ENCODE measurements around the gene FEN1. TPM values are rescaled to one million over a fixed set of nuclear protein-coding genes. Genes with fewer than 3 reads are reported as not detected.

Gene FEN1
- total RNA-seq, 1 experiment from 2014 or later: 150 TPM

DNA sequence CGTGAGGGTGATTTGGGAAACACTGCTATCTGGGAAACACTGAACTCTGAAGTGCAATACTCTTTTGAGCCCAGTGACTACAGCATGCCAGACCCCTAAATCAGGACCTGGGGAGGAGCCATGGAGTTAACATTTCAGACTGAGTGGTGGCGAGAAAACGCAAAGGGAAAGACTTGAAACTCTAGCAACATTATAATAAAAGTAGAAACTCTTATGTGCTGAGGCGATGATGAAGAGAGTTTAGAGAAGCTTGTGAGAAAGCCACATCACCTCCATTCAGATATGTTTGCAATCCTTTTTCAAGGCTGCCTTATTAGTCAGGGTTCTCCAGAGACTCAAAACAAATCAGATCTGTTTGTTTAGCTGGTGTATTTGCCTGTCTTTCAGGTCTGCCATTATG, 1.9 kb downstream of the FEN1 start:
- no peak for DNase-seq (ENCODE audit: low read depth)

DNA sequence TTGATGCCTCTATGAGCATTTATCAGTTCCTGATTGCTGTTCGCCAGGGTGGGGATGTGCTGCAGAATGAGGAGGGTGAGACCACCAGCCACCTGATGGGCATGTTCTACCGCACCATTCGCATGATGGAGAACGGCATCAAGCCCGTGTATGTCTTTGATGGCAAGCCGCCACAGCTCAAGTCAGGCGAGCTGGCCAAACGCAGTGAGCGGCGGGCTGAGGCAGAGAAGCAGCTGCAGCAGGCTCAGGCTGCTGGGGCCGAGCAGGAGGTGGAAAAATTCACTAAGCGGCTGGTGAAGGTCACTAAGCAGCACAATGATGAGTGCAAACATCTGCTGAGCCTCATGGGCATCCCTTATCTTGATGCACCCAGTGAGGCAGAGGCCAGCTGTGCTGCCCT, 2.7 kb downstream of the FEN1 start:
- no peak for DNase-seq (ENCODE audit: low read depth)

DNA sequence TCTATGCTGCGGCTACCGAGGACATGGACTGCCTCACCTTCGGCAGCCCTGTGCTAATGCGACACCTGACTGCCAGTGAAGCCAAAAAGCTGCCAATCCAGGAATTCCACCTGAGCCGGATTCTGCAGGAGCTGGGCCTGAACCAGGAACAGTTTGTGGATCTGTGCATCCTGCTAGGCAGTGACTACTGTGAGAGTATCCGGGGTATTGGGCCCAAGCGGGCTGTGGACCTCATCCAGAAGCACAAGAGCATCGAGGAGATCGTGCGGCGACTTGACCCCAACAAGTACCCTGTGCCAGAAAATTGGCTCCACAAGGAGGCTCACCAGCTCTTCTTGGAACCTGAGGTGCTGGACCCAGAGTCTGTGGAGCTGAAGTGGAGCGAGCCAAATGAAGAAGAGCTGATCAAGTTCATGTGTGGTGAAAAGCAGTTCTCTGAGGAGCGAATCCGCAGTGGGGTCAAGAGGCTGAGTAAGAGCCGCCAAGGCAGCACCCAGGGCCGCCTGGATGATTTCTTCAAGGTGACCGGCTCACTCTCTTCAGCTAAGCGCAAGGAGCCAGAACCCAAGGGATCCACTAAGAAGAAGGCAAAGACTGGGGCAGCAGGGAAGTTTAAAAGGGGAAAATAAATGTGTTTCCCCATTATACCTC, 3.3 kb downstream of the FEN1 start:
- no peak for DNase-seq (ENCODE audit: low read depth)

- DNase-seq (ENCODE audit: low read depth): peak; percentile 81
Observed at GRCh38 chr11:61797263-61797944, 4.7 kb downstream of the FEN1 start.

GRCh38 chr11:61799665-61800284, 7.1 kb downstream of the FEN1 start:
- DNase-seq (ENCODE audit: low read depth): no peak

GRCh38 chr11:61800331-61801281, 7.9 kb downstream of the FEN1 start:
- no peak for DNase-seq (ENCODE audit: low read depth)

- DNase-seq (ENCODE audit: low read depth): no peak
Observed at GRCh38 chr11:61802605-61803004, 9.9 kb downstream of the FEN1 start.

GRCh38 chr11:61803889-61804647, 11.4 kb downstream of the FEN1 start:
- DNase-seq (ENCODE audit: low read depth): no peak

- DNase-seq (ENCODE audit: low read depth): no peak
Observed at GRCh38 chr11:61805146-61805545, 12.4 kb downstream of the FEN1 start.

DNA sequence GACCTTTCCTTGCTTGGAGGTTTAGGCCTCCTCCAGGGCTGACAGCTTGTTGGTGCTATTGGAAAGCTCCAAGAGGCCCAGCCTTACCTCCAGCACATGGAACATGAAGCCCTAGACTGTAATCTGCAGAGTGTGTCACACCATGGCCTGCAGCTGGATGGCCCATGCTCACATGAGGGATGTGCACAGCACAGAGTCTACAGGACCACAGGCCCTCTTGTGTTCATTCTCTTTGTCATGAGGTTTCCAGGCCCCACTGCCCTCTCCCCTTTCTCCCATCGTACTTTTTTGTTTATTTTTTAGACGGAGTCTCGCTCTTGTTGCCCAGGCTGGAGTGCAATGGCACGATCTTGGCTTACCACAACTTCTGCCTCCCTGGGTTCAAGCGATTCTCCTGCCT, 14.1 kb downstream of the FEN1 start:
- no peak for DNase-seq (ENCODE audit: low read depth)

DNA sequence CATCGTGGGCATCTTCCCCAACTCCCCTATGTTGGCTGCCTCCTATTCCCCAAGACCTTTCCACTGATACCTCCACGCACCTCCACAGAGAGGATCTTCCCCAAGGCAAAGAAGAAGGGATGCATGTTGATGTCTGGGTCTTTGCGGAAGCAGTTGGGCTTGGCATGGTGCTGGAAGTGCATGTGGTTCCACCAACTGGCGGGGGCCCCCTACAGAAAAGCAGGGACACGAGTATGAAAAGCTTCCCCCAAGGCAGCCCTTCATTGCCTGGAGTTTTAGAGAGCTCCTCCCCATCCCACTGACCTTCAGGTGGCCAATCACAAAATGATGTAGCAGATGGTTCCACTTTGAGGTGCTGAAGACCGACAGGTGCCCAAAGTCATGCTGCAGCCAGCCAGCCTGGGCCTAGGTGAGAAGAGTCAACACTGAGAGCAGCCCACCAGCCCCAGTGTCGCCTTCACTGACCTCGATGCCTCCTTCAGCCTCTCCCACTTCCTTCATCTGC, 18.0 kb downstream of the FEN1 start:
- DNase-seq (ENCODE audit: low read depth): no peak

- no peak for DNase-seq (ENCODE audit: low read depth)
Observed at GRCh38 chr11:61811831-61812230, 19.1 kb downstream of the FEN1 start.

DNA sequence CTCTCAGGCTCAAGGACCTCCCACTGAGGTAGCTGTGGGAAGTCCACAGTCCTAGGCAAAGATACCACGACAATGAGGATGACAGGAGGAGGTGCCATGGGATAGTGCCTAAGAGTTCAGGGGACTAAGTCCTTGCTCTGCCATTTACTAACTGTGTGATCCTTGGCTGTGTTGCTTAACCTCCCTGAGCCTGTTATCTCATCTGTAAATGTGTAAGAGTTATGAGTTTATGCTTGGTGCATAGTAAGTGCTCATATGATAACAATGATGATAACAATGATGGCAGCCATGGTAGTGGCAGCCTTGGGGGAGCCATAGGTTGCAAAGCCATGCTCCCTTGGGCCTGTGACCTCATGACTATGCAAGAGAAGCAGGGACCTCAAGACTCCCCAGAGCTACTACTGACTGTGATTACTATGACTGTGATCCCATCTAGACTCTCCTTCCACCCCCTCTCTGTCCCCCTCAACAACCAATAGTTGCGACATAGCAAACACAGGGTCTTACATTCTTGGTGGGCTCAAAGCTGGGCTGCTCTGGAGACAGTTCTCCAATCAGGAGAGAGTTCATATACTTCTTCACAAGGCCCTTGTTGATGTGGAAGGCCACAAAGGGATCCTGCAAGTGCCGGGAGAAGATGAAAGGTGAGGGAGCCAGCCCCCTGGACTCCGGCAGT, 20.2 kb downstream of the FEN1 start:
- DNase-seq (ENCODE audit: low read depth): no peak

DNA sequence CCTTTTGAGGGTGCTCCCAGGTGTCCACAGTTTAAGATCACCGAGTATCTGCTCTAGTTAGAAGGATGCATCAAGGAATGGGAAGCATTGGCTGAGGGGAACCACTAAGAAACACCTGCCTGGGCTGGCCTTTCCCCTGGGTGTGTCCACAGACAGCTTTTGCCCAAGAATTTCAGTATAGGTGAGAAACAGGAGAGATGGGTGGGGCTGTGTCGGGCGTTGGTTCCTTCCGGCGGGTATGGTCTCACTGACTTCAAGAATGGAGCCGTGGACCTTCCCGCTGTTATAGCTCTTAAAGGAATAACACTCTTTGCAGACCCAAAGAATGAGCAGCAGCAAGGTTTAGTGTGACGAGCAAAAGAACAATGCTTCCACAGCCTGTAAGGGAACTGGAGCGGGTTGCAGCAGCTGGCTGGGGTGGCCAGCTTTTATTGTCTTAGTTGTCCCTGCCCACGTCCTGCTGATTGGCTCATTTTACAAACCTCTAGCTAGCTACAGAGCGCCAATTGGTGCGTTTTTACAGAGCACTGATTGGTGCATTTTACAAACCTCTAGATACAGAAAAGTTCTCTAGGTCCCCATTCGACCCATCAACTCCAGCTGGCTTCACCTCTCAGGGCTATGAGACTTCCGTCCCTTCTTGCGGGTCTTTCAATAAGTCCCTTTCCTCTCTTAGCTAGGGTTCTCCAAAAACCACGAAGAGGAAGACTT, 21.7 kb downstream of the FEN1 start:
- DNase-seq (ENCODE audit: low read depth): peak; percentile 29

GRCh38 chr11:61814958-61815789, 22.5 kb downstream of the FEN1 start:
- peak; percentile 97 for DNase-seq (ENCODE audit: low read depth)

DNA sequence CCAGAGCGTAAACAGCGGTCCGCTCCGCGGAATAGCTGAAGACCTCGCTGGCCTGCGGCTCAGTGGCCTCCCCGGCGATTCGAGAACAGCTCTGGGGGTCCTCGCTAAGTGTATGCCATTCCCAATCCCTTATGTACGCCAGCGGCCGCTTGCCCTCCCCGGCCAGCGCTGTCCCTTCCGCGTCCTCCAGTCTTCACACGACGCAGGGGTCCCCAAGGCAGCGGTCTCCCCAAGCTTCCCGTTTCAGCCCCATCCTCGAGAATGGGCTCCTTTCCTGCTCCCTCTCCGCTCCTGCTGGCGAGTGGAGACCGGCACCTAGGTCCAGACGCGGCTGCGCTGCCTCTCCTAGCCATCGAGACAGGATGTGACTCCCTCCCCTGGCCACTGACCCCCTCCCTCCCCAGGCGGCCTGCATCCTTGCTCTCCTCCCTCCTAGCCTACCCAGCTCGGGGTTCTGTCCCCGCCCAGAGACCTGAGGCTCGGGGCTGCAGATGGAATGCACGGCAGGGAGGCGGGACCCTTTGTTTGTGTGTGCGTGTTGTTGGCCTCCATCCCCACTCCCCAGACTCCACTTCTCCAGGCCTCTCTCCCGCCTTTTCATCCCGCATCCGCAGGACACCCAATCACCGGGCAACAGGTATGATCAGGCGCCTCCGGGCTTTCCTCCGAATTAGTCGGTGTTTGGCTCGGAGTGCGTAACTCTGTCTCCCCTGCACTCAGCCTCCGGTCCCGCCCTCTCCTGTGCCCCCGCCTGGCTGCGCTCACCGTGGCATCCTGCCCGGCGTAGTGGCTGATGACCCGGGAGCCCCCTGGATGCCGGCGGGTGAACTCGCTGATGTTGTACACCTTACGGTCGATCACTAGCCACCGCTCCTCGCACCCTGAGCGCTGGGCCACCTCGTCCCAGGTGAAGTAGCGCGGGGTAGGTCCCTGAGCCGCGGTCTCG, 23.4 kb downstream of the FEN1 start:
- peak; percentile 92 for DNase-seq (ENCODE audit: low read depth)

GRCh38 chr11:61816736-61817455, 24.2 kb downstream of the FEN1 start, which contains the start of gene FADS1:
Gene FADS1, minus strand, starts transcription at chr11:61817003. Its CDS starts 74 bp downstream, at chr11:61816929.
- peak; percentile 94 for DNase-seq (ENCODE audit: low read depth)

All from M059J (cell line).